Left renal cortex interstitium (tissue), 4 donors: ENCODE results near the gene KEAP1. TPM values are rescaled to one million over a fixed set of nuclear protein-coding genes. Genes with fewer than 3 reads are reported as not detected.

Source experiments
- DNase-seq, 4 donors: peaks; one replicate each; pipeline ENCODE4 v3.0.0-alpha.2; 2013; ENCODE audit warnings: low read depth in 4 of 4, low spot score in 2 of 4, missing footprints in 1 of 4
- polyA plus RNA-seq, 4 donors: library from polyadenylated mRNA; unstranded; fragments of 120-200 nt; gene quantifications; one replicate each; pipeline ENCODE4 v1.2.1, GENCODE V29; 2013; ENCODE audit not compliant: insufficient read length in 4 of 4

KEAP1 gene
- polyA plus RNA-seq, 4 donors = 73.7 to 86.7 (median 77.7) TPM

DNA sequence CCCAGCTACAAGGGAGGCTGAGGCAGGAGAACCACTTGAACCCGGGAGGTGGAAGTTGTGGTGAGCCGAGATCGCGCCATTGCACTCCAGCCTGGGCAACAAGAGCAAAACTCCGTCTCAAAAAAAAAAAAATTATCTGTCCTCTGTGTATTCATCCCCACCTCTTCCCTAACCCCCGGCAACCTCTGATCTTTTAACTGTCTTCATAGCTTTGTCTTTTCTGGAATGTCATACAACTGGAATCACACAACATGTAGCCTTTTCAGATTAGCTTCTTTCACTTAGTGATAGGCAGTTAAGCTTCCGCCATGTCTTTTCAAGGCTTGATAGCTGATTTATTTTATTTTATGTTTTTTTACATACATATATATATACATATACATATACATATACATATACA is 22.5 kb upstream of the KEAP1 start:
- DNase-seq = no peak

- no peak for DNase-seq
Measured at GRCh38 chr19:10523135-10523636, 20.0 kb upstream of the KEAP1 start.

GRCh38 chr19:10521461-10522171 is 18.5 kb upstream of the KEAP1 start:
- no peak for DNase-seq

DNA sequence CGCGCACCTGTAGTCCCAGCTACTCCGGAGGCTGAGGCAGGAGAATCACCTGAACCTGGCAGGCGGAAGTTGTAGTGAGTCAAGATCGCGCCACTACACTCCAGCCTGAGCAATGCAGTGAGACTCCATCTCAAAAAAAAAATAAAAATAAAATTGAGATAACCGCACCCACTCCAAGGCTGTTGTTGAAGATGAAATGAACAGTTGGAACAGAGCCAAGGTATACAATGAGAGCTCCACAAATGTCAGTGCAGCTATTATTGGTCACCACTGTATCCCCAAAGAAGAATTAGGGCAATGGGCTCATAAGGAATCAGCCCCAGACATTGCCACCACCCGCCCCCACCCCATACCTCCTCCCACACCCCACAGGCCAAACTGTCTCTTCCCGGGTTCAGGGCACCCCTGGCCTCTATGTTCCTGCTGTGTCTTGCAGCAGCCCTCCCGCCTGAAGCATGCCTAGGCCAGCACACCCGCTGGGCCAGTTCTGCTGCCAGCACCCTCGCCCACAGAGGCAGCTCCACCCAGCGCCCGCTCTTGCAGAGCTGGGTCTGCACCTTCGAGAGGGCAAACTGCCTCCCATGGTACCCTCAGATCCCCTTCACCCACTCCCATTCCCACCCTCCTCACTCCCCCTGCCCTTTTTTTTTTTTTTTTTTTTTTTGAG is 17.6 kb upstream of the KEAP1 start:
- no peak for DNase-seq

GRCh38 chr19:10519421-10519820 is 16.3 kb upstream of the KEAP1 start:
- no peak for DNase-seq

- DNase-seq = no peak
Measured at GRCh38 chr19:10518444-10519361, 15.5 kb upstream of the KEAP1 start.

DNA sequence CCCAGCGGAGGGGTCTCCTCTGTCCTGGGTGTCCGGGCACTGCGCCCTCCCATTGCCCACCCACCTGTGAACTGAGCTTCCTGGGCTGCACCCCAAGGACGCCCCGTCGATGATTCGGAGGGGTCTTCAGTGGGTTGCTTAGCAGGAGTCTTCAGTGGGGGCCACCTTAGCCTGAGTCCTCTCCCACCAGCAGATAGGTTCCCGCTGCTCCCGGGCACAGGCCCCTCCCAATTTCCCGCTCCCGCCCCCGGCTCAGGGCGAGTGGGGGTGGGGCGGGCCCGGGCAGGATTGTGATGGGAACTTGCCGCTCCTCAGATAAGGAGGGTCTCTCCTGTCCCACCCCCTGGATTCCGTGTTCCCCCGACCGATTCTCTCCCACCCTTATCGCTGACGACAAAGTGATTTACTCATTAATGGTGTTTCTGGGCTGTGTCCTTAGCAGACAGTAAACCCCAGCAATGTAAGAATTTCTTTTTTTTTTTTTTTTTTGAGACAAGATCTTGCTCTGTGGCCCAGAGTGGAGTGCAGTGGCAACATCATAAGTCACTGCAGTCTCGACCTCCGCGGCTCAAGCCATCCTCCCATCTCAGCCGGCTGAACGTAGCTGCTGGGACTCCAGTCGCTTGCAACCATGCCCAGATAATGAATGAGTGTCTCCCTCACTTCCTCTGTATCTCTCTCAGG is 14.7 kb upstream of the KEAP1 start:
- DNase-seq = no peak

DNA sequence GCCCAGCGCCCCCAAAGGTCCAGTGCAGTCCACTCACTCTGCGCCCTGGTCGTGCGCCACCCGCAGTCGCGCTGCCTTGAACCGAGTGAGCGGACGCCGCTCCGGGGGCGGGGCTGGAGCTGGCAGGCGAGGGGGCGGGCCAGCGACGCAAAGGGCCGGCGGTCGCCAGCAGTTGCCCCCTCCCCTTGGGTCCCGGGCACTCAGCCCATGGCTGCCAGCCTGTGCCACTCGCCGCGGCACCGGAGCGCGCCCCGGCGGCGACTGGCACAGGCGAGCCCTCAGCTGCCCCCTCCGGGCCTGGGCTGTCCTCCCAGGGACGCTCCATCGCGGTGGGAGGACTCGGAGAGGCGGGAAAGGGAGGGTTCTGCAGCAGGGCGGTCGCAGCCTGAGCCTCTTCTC is 14.2 kb upstream of the KEAP1 start, which contains the start of gene S1PR5:
TSS of gene S1PR5 (minus strand) at position 87 of the 399 bp plus-strand sequence. CDS start 2,436 bp downstream, outside the sequence.
- DNase-seq = no peak

DNA sequence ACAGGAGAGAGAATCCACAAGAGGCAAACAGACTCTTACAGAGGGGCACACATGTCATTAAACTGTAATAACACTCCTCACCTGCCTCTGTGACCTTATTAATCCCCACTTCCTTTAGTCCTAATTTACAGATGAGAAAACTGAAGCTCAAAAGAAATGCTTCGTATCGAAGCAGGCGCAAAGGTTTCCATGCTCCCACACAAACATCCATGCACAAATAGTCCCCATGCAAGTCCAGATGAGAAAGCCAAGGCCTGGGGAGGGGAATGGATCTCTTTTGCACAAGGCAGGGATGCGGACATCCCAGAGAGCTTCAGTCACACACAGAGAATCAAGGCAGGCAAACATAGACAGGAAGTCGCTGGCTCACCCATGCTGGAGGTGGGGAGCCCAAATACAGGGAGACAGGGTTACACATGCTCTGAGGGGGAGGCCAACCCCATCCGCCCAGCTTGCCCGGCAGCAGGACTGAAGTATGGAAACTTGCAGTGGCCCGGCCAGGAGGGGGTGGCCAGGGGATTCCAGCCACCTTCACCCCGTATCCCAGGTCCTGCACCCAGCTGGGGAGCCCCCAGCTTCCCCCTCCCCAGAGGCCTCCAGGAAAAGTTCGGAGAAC is 13.6 kb upstream of the KEAP1 start:
- no peak for DNase-seq

DNA sequence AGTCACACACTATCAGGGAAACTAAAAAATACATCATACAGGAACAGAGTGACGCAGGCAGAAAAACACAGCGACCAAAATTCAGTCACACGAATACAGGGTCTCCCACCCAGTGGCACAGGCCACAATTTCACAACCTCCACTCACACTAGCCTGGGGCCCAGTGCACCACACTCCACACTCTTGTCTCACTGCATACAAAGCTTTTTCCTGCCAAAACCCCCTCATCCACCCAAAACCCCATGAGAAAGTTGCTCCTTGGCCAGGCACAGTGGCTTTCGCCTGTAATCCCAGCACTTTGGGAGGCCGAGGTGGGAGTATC is 12.9 kb upstream of the KEAP1 start:
- no peak for DNase-seq

DNA sequence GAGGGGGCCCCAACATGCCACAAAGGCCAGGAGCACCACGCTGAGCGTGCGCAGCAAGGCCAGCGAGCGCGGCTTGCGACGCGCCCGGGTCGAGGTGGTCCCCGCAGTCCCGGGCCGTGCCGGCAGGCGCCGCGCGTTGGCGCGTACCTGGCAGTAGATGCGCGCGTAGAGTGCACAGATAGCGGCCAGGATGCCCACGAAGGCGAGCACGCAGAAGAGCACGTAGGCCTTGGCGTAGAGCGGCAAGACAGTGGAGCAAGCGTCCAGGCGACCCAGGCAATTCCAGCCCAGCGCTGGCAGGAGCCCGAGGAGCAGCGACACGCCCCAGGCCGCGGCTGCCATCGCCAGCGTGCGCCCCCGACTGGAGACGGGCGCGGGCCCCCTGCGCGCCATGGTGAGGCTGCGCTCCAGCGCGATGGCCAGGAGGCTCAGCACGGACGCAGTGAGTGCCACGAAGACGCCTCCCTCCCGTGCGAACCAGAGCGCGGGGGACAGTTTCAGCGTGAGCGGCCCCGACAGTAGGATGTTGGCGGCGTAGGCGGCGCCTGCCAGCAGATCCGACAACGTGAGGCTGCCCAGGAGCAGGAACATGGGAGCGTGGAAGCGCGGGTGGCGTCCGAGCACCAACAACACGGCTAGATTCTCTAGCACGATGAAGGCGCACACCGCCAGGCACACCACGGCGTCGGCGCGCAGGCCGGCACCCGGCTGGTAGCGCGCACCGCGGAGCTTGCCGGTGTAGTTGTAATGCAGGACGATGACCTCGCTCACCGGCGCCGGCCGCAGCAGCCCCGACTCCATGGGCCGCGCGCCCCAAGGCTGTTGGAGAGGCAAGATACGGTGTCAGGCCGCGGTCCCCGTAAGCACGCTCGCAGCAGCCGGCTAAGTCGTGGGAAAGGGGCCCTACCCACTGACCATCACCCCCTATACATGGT is 11.3 kb upstream of the KEAP1 start:
- DNase-seq = no peak

GRCh38 chr19:10513223-10513622 is 10.1 kb upstream of the KEAP1 start:
- DNase-seq = no peak

- DNase-seq = no peak
Measured at GRCh38 chr19:10510301-10510802, 7.2 kb upstream of the KEAP1 start.

- no peak for DNase-seq
Measured at GRCh38 chr19:10508707-10509106, 5.6 kb upstream of the KEAP1 start.

- DNase-seq = no peak
Measured at GRCh38 chr19:10508036-10508435, 4.9 kb upstream of the KEAP1 start.

DNA sequence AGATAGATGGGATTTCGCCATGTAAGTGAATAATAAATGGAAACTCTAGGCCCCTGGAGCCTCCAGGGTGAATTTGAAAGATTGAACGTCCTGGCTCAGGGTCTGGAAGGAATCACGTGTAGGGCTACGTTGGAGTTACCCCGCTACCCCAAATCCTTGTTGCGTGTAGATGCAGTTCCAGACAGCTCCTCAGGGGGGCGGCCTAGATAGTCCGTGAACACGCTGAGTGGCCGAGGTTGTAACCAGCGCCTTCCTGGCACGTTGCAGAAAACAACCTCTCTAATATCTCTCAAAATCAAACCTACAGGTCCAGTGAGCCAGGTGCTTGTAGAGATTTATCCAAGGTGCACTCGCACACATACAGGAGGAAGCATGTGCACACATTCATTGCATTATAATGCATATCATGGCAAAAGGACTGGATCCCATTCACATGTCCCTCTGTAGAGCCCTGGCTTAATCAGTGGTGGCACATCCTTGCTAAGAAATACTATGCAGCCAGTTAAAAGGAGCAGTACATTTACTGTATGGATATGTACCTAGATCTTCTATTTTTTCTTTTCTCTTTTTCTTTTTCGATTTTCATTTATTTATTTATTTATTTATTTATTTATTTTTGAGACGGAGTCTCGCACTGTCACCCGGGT is 2.5 kb upstream of the KEAP1 start:
- DNase-seq = no peak

- peak in 3 of 4 donors; percentile 85 to 87 (median 86) for DNase-seq
Measured at GRCh38 chr19:10502524-10503001, 593 bp downstream of the KEAP1 start.

DNA sequence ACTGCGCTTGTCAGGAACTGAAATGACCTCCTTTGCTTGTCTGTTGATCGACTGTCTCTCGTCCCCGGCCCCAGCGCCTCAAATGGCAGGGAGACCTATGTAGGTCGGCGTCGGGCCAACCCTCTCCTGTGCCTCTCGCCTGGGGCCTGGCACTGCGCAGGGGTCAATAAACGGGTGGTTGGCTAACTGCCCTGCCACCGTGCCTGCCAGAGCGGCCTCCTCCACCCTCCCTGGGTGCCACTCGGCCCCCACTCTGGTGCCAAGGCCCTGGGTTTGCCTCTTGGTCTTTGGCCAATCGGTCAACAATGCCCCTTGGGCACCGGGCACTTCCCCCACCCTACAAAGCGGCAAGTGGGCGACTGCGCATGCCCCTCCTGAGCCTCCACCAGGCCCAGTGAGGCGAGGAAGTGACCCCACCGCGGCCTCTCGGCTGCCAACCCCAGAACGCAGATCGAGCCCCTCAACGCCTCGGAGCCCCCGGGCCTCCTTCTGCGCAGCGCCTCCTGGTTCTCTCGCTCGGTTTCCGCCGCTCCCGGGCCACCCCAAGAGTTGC is 1.1 kb downstream of the KEAP1 start:
- no peak for DNase-seq
